CD4-positive, alpha-beta T cell (primary cell): Measurements from ENCODE around the gene UTF1. TPM values are rescaled to one million over a fixed set of nuclear protein-coding genes. Genes with fewer than 3 reads are reported as not detected.

ENCODE experiments used
- ATAC-seq: fragments of 200-7000 bp; cut with Tn5 transposase; one replicate; pipeline ENCODE4 v1.10.0; 2022; ENCODE audit warnings: mild to moderate bottlenecking; ENCODE audit not compliant: poor library complexity
- CTCF ChIA-PET: fragments of 350-600 bp; sonication (Branson Sonifier 250); formaldehyde crosslinking; loops from one replicate; lab custom pipeline; 2021; ENCODE audit warnings: antibody characterized with exemption, inconsistent platforms; lab: Charles Lee
- POLR2A ChIA-PET: fragments of 350-600 bp; sonication (Branson Sonifier 250); formaldehyde crosslinking; loops from one replicate; lab custom pipeline; 2021; ENCODE audit warnings: antibody characterized with exemption, inconsistent platforms; lab: Charles Lee
- DNase-seq, 14 experiments: peaks; one replicate each; pipeline ENCODE4 v3.0.0-alpha.2; 2013 to 2020; ENCODE audit warnings: mixed read lengths in 2 of 14
- H3K27ac ChIP-seq, 2 donors: one replicate each; pipeline versions ENCODE4 v1.5.1 to v1.7.0; 2013; ENCODE audit warnings: low read length in 2 of 2, low read depth in 1 of 2, mild to moderate bottlenecking in 1 of 2
- H3K27me3 ChIP-seq, 2 experiments: 1 replicate in 1 of 2; 2 replicates in 1 of 2; pipeline versions ENCODE4 v1.6.1 to v1.7.0; 2013; ENCODE audit warnings: low read length in 2 of 2, control low read depth in 1 of 2, mild to moderate bottlenecking in 1 of 2, moderate library complexity in 1 of 2; ENCODE audit not compliant: insufficient read depth in 2 of 2, control insufficient read depth in 1 of 2
- H3K36me3 ChIP-seq: one replicate; pipeline ENCODE4 v1.6.1; 2013; ENCODE audit warnings: low read length, control low read depth; ENCODE audit not compliant: insufficient read depth
- H3K4me1 ChIP-seq: one replicate; pipeline ENCODE4 v1.6.1; 2013; ENCODE audit warnings: low read length, control low read depth; ENCODE audit not compliant: insufficient read depth
- H3K4me3 ChIP-seq: one replicate; pipeline ENCODE4 v1.5.1; 2013; ENCODE audit warnings: mild to moderate bottlenecking, low read length, moderate library complexity
- H3K9me3 ChIP-seq, 2 experiments: 1 replicate in 1 of 2; 2 replicates in 1 of 2; pipeline versions ENCODE4 v1.6.1 to v1.7.0; 2013; ENCODE audit warnings: low read length in 2 of 2, mild to moderate bottlenecking in 2 of 2, control low read depth in 1 of 2, moderate library complexity in 1 of 2; ENCODE audit not compliant: control insufficient read depth in 1 of 2, insufficient read depth in 1 of 2
- H3K27ac Mint-ChIP-seq: one replicate; pipeline ENCODE4 v1.8.0; 2020; ENCODE audit warnings: mixed read lengths
- H3K27me3 Mint-ChIP-seq: one replicate; pipeline ENCODE4 v1.8.0; 2021; ENCODE audit warnings: mixed read lengths
- H3K36me3 Mint-ChIP-seq: one replicate; pipeline ENCODE4 v1.8.0; 2021; ENCODE audit warnings: low read depth, mixed read lengths
- H3K4me1 Mint-ChIP-seq: one replicate; pipeline ENCODE4 v1.8.0; 2021; ENCODE audit warnings: low read depth, mixed read lengths
- H3K4me3 Mint-ChIP-seq: one replicate; pipeline ENCODE4 v1.8.0; 2020; ENCODE audit warnings: mild to moderate bottlenecking, mixed read lengths
- H3K9me3 Mint-ChIP-seq: one replicate; pipeline ENCODE4 v1.8.0; 2020; ENCODE audit warnings: mixed read lengths
- CTCF ChIP-seq: fragments of 200-600 bp; IDR thresholded peaks from one replicate; pipeline ENCODE4 v1.8.0; 2022; ENCODE audit warnings: antibody characterized with exemption, mild to moderate bottlenecking
- intact Hi-C, 2 experiments: fragments of 100-400 bp; cut with DNase I in 1 of 2; cut with micrococcal nuclease in 1 of 2; formaldehyde crosslinking; loops; one replicate each; pipeline versions ENCODE4 v1.15.1 to v1.9.0; 2023 to 2025; cut with DNase I, micrococcal nuclease
- total RNA-seq, 174 experiments: library from RNA in 2 of 174; stranded (reverse) in 2 of 174; gene quantifications; one replicate each; pipeline ENCODE4 v1.2.3 and lab custom pipeline; 2021 to 2026

Gene UTF1
- total RNA-seq, 2 experiments from 2014 or later = not detected

- Mint-ChIP-seq H3K36me3 (peaks cover 40% of the 10 kb centered on the region), H3K9me3 (no peaks in the 10 kb centered on the region), H3K4me1 (peaks cover 40% of the 10 kb centered on the region), H3K27me3 (no peaks in the 10 kb centered on the region), H3K27ac (peak overlapping the region; percentile 97), H3K4me3 (peak overlapping the region; percentile 91)
- Histone ChIP-seq H3K27me3 (no peaks in the 10 kb centered on the region), H3K9me3 (no peaks in the 10 kb centered on the region), H3K27ac (peak overlapping the region; percentile 86), H3K36me3 (peaks cover 21% of the 10 kb centered on the region), H3K4me3 (peak overlapping the region; percentile 37), H3K4me1 (peaks cover 70% of the 10 kb centered on the region)
- intact Hi-C loops = loop anchor here in 1 of 2 experiments (2.0 to 5.0 kb wide), 2 partner anchors 19 to 136 kb away; no protein-coding TSS in a partner anchor
- POLR2A ChIA-PET = interaction anchor here (1.1 to 3.3 kb wide), 2 partner anchors 14 to 20 kb away, joined by 4 to 20 read pairs; no protein-coding TSS in a partner anchor
- DNase-seq (peak in 1 of 14 experiments; percentile 32), ATAC-seq (no peak)
- CTCF ChIA-PET = interaction anchor here (1.0 to 1.7 kb wide), 2 partner anchors 14 to 30 kb away, joined by 3 to 8 read pairs; no protein-coding TSS in a partner anchor
- TF ChIP-seq CTCF = no peak
Measured at GRCh38 chr10:133277993-133278576, 48.1 kb downstream of the UTF1 start.

GRCh38 chr10:133278577-133279265, 48.7 kb downstream of the UTF1 start:
- ATAC-seq (peak; percentile 33), DNase-seq (peak in 13 of 14 experiments; percentile 42 to 91 (median 54))
- Mint-ChIP-seq H3K36me3 (peaks cover 46% of the 10 kb centered on the region), H3K4me1 (peaks cover 40% of the 10 kb centered on the region), H3K27me3 (no peaks in the 10 kb centered on the region), H3K4me3 (peak overlapping the region; percentile 91), H3K27ac (peak overlapping the region; percentile 97), H3K9me3 (no peaks in the 10 kb centered on the region)
- no peak for TF ChIP-seq CTCF
- Histone ChIP-seq H3K36me3 (peaks cover 21% of the 10 kb centered on the region), H3K4me1 (peaks cover 65% of the 10 kb centered on the region), H3K27me3 (no peaks in the 10 kb centered on the region), H3K27ac (peak overlapping the region; percentile 86), H3K9me3 (no peaks in the 10 kb centered on the region), H3K4me3 (peak overlapping the region; percentile 37)
- POLR2A ChIA-PET = interaction anchor here (1.1 to 3.3 kb wide), 2 partner anchors 14 to 20 kb away, joined by 4 to 20 read pairs; no protein-coding TSS in a partner anchor
- CTCF ChIA-PET = interaction anchor here (1.0 to 1.7 kb wide), 2 partner anchors 15 to 29 kb away, joined by 3 to 8 read pairs; no protein-coding TSS in a partner anchor
- intact Hi-C loops = loop anchor here in 1 of 2 experiments (2.0 to 5.0 kb wide), 2 partner anchors 18 to 136 kb away; no protein-coding TSS in a partner anchor

- DNase-seq (no peak), ATAC-seq (no peak)
- Histone ChIP-seq H3K4me3 (no peak overlapping the region), H3K4me1 (peaks cover 58% of the 10 kb centered on the region), H3K27ac (peak overlapping the region; percentile 86), H3K27me3 (no peaks in the 10 kb centered on the region), H3K9me3 (no peaks in the 10 kb centered on the region), H3K36me3 (peaks cover 26% of the 10 kb centered on the region)
- intact Hi-C loops = loop anchor here in 1 of 2 experiments (2.0 to 5.0 kb wide), 2 partner anchors 17 to 137 kb away; no protein-coding TSS in a partner anchor
- Mint-ChIP-seq H3K27ac (peak overlapping the region; percentile 97), H3K27me3 (no peaks in the 10 kb centered on the region), H3K9me3 (no peaks in the 10 kb centered on the region), H3K4me3 (no peak overlapping the region), H3K4me1 (peaks cover 40% of the 10 kb centered on the region), H3K36me3 (peaks cover 54% of the 10 kb centered on the region)
- POLR2A ChIA-PET = interaction anchor here (3.3 kb wide), 1 partner anchor 21 kb away, joined by 20 read pairs; no protein-coding TSS in a partner anchor
- TF ChIP-seq CTCF = no peak
- CTCF ChIA-PET = no interaction called here
Measured at GRCh38 chr10:133279326-133280226, 49.6 kb downstream of the UTF1 start.
